Activated CD8-positive, alpha-beta T cell treated with anti-CD3 and anti-CD28 coated beads for 36 hours (primary cell): ENCODE data around the gene AFAP1L2. TPM values are rescaled to one million over a fixed set of nuclear protein-coding genes. Genes with fewer than 3 reads are reported as not detected.

Experiments used
- ATAC-seq: fragments of 200-7000 bp; cut with Tn5 transposase; one replicate; pipeline ENCODE4 v1.10.0; 2021; ENCODE audit warnings: mild to moderate bottlenecking, moderate library complexity
- CTCF ChIA-PET: fragments of 350-600 bp; sonication (Branson Sonifier 250); formaldehyde crosslinking; loops from one replicate; lab custom pipeline; 2021; ENCODE audit warnings: antibody characterized with exemption; lab: Charles Lee
- POLR2A ChIA-PET: fragments of 350-600 bp; sonication (Branson Sonifier 250); formaldehyde crosslinking; loops from one replicate; lab custom pipeline; 2021; ENCODE audit warnings: antibody characterized with exemption; lab: Charles Lee
- DNase-seq: peaks from one replicate; pipeline ENCODE4 v3.0.0-alpha.2; 2020
- H3K27ac Mint-ChIP-seq: one replicate; pipeline ENCODE4 v1.8.0; 2021; ENCODE audit warnings: mild to moderate bottlenecking, mixed read lengths
- H3K27me3 Mint-ChIP-seq: one replicate; pipeline ENCODE4 v1.8.0; 2021; ENCODE audit warnings: mixed read lengths
- H3K36me3 Mint-ChIP-seq: one replicate; pipeline ENCODE4 v1.8.0; 2021; ENCODE audit warnings: low read depth, mixed read lengths
- H3K4me1 Mint-ChIP-seq: one replicate; pipeline ENCODE4 v1.8.0; 2021; ENCODE audit warnings: low read depth, mixed read lengths
- H3K4me3 Mint-ChIP-seq: one replicate; pipeline ENCODE4 v1.8.0; 2021; ENCODE audit warnings: mild to moderate bottlenecking, moderate library complexity, mixed read lengths
- H3K9me3 Mint-ChIP-seq: one replicate; pipeline ENCODE4 v1.8.0; 2021; ENCODE audit warnings: mixed read lengths
- CTCF ChIP-seq: fragments of 200-600 bp; IDR thresholded peaks from one replicate; pipeline ENCODE4 v1.8.0; 2022; ENCODE audit warnings: antibody characterized with exemption, mild to moderate bottlenecking
- intact Hi-C: fragments of 100-400 bp; cut with micrococcal nuclease; formaldehyde crosslinking; loops from one replicate; pipeline ENCODE4 v1.10.0; 2022
- total RNA-seq, 2 experiments: library from RNA; stranded (reverse); gene quantifications; one replicate each; pipeline ENCODE4 v1.2.3, GENCODE V29; 2021

AFAP1L2 gene
- total RNA-seq, 2 experiments from 2014 or later, result 4.9 to 6.3 TPM

GRCh38 chr10:114380797-114381196, 23.5 kb downstream of the AFAP1L2 start:
- CTCF ChIA-PET, result interaction anchor here (1.0 kb wide), 1 partner anchor 77 kb away, joined by 3 read pairs; no protein-coding TSS in a partner anchor
- no peak for TF ChIP-seq CTCF

DNA sequence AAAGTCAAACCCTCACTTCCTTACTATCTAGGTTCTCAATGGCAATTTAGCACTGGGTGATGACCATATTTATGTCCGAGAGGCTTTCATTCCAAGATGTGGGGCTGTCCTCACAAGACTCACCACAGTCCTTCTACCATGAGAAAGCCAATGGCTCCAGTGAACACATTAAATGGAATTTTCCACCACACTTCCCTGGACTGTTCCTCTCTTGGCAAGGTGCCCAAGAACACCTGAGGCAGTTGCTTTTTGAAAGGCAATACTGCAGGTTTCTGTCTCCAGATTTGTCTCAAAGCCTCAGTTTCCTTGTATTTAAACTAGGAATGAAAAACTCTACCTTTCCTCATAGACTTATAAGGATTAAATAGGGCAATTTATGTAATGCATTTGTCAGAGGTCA, 24.2 kb downstream of the AFAP1L2 start:
- no peaks in the 10 kb centered on the region for H3K36me3 Mint-ChIP-seq
- DNase-seq (no peak), ATAC-seq (no peak)
- ChIA-PET CTCF (interaction anchor here (1.0 kb wide), 1 partner anchor 76 kb away, joined by 3 read pairs; no protein-coding TSS in a partner anchor), POLR2A (no interaction called here)
- no peaks in the 10 kb centered on the region for H3K4me1 Mint-ChIP-seq
- no peak overlapping the region for H3K4me3 Mint-ChIP-seq
- intact Hi-C loops, result no loop called here
- TF ChIP-seq CTCF, result no peak
- H3K9me3 Mint-ChIP-seq, result no peaks in the 10 kb centered on the region
- H3K27me3 Mint-ChIP-seq, result peaks cover 21% of the 10 kb centered on the region
- H3K27ac Mint-ChIP-seq, result no peak overlapping the region

More at GRCh38 chr10:114380797-114381196, 23.5 kb downstream of the AFAP1L2 start:
- Mint-ChIP-seq H3K27me3 (peaks cover 21% of the 10 kb centered on the region), H3K36me3 (no peaks in the 10 kb centered on the region), H3K4me3 (no peak overlapping the region), H3K4me1 (no peaks in the 10 kb centered on the region), H3K9me3 (no peaks in the 10 kb centered on the region), H3K27ac (no peak overlapping the region)
- POLR2A ChIA-PET, result no interaction called here
- ATAC-seq (no peak), DNase-seq (no peak)
- intact Hi-C loops, result no loop called here

- DNase-seq (no peak), ATAC-seq (no peak)
- CTCF ChIA-PET, result interaction anchor here (1.0 kb wide), 1 partner anchor 76 kb away, joined by 3 read pairs; no protein-coding TSS in a partner anchor
- peaks cover 21% of the 10 kb centered on the region for H3K27me3 Mint-ChIP-seq
- no peaks in the 10 kb centered on the region for H3K4me1 Mint-ChIP-seq
- no peak for TF ChIP-seq CTCF
- POLR2A ChIA-PET, result no interaction called here
- no peaks in the 10 kb centered on the region for H3K9me3 Mint-ChIP-seq
- no peaks in the 10 kb centered on the region for H3K36me3 Mint-ChIP-seq
- no peak overlapping the region for H3K4me3 Mint-ChIP-seq
- intact Hi-C loops, result no loop called here
- H3K27ac Mint-ChIP-seq, result no peak overlapping the region
Observed at GRCh38 chr10:114379631-114380041, 24.7 kb downstream of the AFAP1L2 start.

GRCh38 chr10:114376523-114376922, 27.8 kb downstream of the AFAP1L2 start:
- no peak for TF ChIP-seq CTCF
- no peak overlapping the region for H3K4me3 Mint-ChIP-seq

GRCh38 chr10:114375047-114375446, 29.3 kb downstream of the AFAP1L2 start:
- intact Hi-C loops, result no loop called here
- Mint-ChIP-seq H3K4me1 (no peaks in the 10 kb centered on the region), H3K9me3 (no peaks in the 10 kb centered on the region), H3K27ac (no peak overlapping the region), H3K4me3 (no peak overlapping the region), H3K27me3 (peaks cover 7% of the 10 kb centered on the region), H3K36me3 (no peaks in the 10 kb centered on the region)
- ATAC-seq (no peak), DNase-seq (no peak)
- POLR2A ChIA-PET, result no interaction called here
- CTCF ChIA-PET, result interaction anchor here (2.4 kb wide), 1 partner anchor 71 kb away, joined by 9 read pairs; no protein-coding TSS in a partner anchor
- no peak for TF ChIP-seq CTCF

More at GRCh38 chr10:114376523-114376922, 27.8 kb downstream of the AFAP1L2 start:
- Mint-ChIP-seq H3K4me1 (no peaks in the 10 kb centered on the region), H3K27ac (no peak overlapping the region), H3K9me3 (no peaks in the 10 kb centered on the region), H3K36me3 (no peaks in the 10 kb centered on the region), H3K27me3 (peaks cover 18% of the 10 kb centered on the region)
- intact Hi-C loops, result no loop called here
- POLR2A ChIA-PET, result no interaction called here
- DNase-seq, result no peak
- no peak for ATAC-seq
- CTCF ChIA-PET, result no interaction called here
